H9 (cell line): ENCODE data around the gene TEX19. TPM values are rescaled to one million over a fixed set of nuclear protein-coding genes. Genes with fewer than 3 reads are reported as not detected.
"Not testable (repeated sequence)": the region's sequence is repeated elsewhere in the genome, so short reads cannot be mapped to it uniquely, and the experiment has no call there.

Experiments
- DNase-seq: peaks from one replicate; pipeline ENCODE4 v3.0.0-alpha.2; 2017
- H2AFZ ChIP-seq: one replicate; pipeline ENCODE4 v1.6.1; 2013; ENCODE audit warnings: mild to moderate bottlenecking, low read length, control low read depth, moderate library complexity
- H2AK5ac ChIP-seq: 2 replicates; pipeline ENCODE4 v1.6.1; 2013; ENCODE audit warnings: low read length, control low read depth, mixed read lengths; ENCODE audit not compliant: insufficient read length
- H2BK120ac ChIP-seq: one replicate; pipeline ENCODE4 v1.6.1; 2013; ENCODE audit warnings: low read depth, mild to moderate bottlenecking, low read length, control low read depth, inconsistent platforms; ENCODE audit not compliant: poor library complexity, severe bottlenecking
- H2BK12ac ChIP-seq: 2 replicates; pipeline ENCODE4 v1.6.1; 2013; ENCODE audit warnings: low read length, control low read depth, mixed read lengths, low read depth; ENCODE audit not compliant: insufficient read length
- H2BK15ac ChIP-seq: 2 replicates; pipeline ENCODE4 v1.6.1; 2013; ENCODE audit warnings: low read depth, low read length, control low read depth
- H2BK20ac ChIP-seq: one replicate; pipeline ENCODE4 v1.6.1; 2013; ENCODE audit warnings: low read depth, mild to moderate bottlenecking, low read length, control low read depth, inconsistent platforms; ENCODE audit not compliant: poor library complexity, severe bottlenecking
- H2BK5ac ChIP-seq: 2 replicates; pipeline ENCODE4 v1.6.1; 2013; ENCODE audit warnings: low read length, control low read depth, mixed read lengths; ENCODE audit not compliant: insufficient read length
- H3K14ac ChIP-seq: 2 replicates; pipeline ENCODE4 v1.6.1; 2013; ENCODE audit warnings: low read length, control low read depth; ENCODE audit not compliant: insufficient read depth
- H3K18ac ChIP-seq: 2 replicates; pipeline ENCODE4 v1.6.1; 2013; ENCODE audit warnings: low read depth, mild to moderate bottlenecking, mixed read lengths, low read length, control low read depth; ENCODE audit not compliant: insufficient read length
- H3K23ac ChIP-seq: 2 replicates; pipeline ENCODE4 v1.6.1; 2013; ENCODE audit warnings: low read length, control low read depth, mixed read lengths, low read depth; ENCODE audit not compliant: insufficient read length
- H3K23me2 ChIP-seq: 2 replicates; pipeline ENCODE4 v1.6.1; 2013; ENCODE audit warnings: low read depth, mild to moderate bottlenecking, mixed read lengths, low read length, control low read depth; ENCODE audit not compliant: insufficient read length, poor library complexity, severe bottlenecking
- H3K27ac ChIP-seq: 2 replicates; pipeline ENCODE4 v1.5.1; 2013; ENCODE audit warnings: low read length, control low read depth, mixed read lengths, low read depth; ENCODE audit not compliant: insufficient read length
- H3K27me3 ChIP-seq: 2 replicates; pipeline ENCODE4 v1.6.1; 2013; ENCODE audit warnings: low read length, control low read depth, inconsistent platforms; ENCODE audit not compliant: insufficient read depth
- H3K4ac ChIP-seq: 2 replicates; pipeline ENCODE4 v1.6.1; 2013; ENCODE audit warnings: low read depth, mild to moderate bottlenecking, control low read depth, inconsistent platforms, low read length, moderate library complexity
- H3K4me1 ChIP-seq: 2 replicates; pipeline ENCODE4 v1.6.1; 2013; ENCODE audit warnings: low read length, control low read depth, inconsistent platforms; ENCODE audit not compliant: insufficient read depth
- H3K4me2 ChIP-seq: 2 replicates; pipeline ENCODE4 v1.6.1; 2013; ENCODE audit warnings: low read length, control low read depth, mixed read lengths; ENCODE audit not compliant: insufficient read length, insufficient read depth
- H3K56ac ChIP-seq: 2 replicates; pipeline ENCODE4 v1.6.1; 2013; ENCODE audit warnings: low read depth, mild to moderate bottlenecking, mixed read lengths, low read length, control low read depth; ENCODE audit not compliant: insufficient read length
- H3K79me1 ChIP-seq: 2 replicates; pipeline ENCODE4 v1.6.1; 2013; ENCODE audit warnings: low read depth, mild to moderate bottlenecking, moderate library complexity, low read length, control low read depth, inconsistent platforms; ENCODE audit not compliant: insufficient read depth, poor library complexity, severe bottlenecking
- H3K79me2 ChIP-seq: 2 replicates; pipeline ENCODE4 v1.6.1; 2013; ENCODE audit warnings: low read length, control low read depth, inconsistent platforms; ENCODE audit not compliant: insufficient read depth
- H3K9ac ChIP-seq: 2 replicates; pipeline ENCODE4 v1.6.1; 2013; ENCODE audit warnings: low read length, control low read depth, mixed read lengths; ENCODE audit not compliant: insufficient read length; ENCODE audit errors: extremely low read depth
- H3K9me3 ChIP-seq: one replicate; pipeline ENCODE4 v1.6.1; 2013; ENCODE audit warnings: low read depth, low read length, inconsistent platforms; ENCODE audit not compliant: control insufficient read depth
- H3T11ph ChIP-seq: one replicate; pipeline ENCODE4 v1.6.1; 2013; ENCODE audit warnings: mild to moderate bottlenecking, low read length, control low read depth, inconsistent platforms
- H4K20me1 ChIP-seq: one replicate; pipeline ENCODE4 v1.6.1; 2013; ENCODE audit not compliant: control insufficient read depth, insufficient read length, insufficient read depth
- H4K5ac ChIP-seq: 2 replicates; pipeline ENCODE4 v1.6.1; 2013; ENCODE audit warnings: low read depth, mild to moderate bottlenecking, mixed read lengths, low read length, control low read depth; ENCODE audit not compliant: insufficient read length
- H4K8ac ChIP-seq: replicated peaks from 2 replicates; pipeline ENCODE4 v1.6.1; 2013; ENCODE audit warnings: low read length, control low read depth, mixed read lengths, low read depth; ENCODE audit not compliant: insufficient read length
- H4K91ac ChIP-seq: 2 replicates; pipeline ENCODE4 v1.6.1; 2013; ENCODE audit warnings: low read depth, mild to moderate bottlenecking, moderate library complexity, mixed read lengths, low read length, control low read depth; ENCODE audit not compliant: insufficient read length
- H3K27ac Mint-ChIP-seq, 3 experiments: 2 replicates in 2 of 3; 3 replicates in 1 of 3; pipeline ENCODE4 v1.8.0; 2020 to 2021; ENCODE audit warnings: mixed read lengths in 3 of 3, mild to moderate bottlenecking in 1 of 3, moderate library complexity in 1 of 3
- H3K27me3 Mint-ChIP-seq: 2 replicates; pipeline ENCODE4 v1.8.0; 2021; ENCODE audit warnings: low read depth, mild to moderate bottlenecking, moderate library complexity, mixed read lengths
- H3K36me3 Mint-ChIP-seq, 3 experiments: 2 replicates in 2 of 3; 3 replicates in 1 of 3; pipeline ENCODE4 v1.8.0; 2020 to 2021; ENCODE audit warnings: low read depth in 3 of 3, mixed read lengths in 3 of 3; ENCODE audit not compliant: insufficient read depth in 1 of 3
- H3K4me1 Mint-ChIP-seq, 2 experiments: 2 replicates each; pipeline ENCODE4 v1.8.0; 2020; ENCODE audit warnings: mixed read lengths in 2 of 2
- H3K4me3 Mint-ChIP-seq, 2 experiments: 2 replicates in 1 of 2; 3 replicates in 1 of 2; pipeline ENCODE4 v1.8.0; 2020 to 2021; ENCODE audit warnings: mild to moderate bottlenecking in 2 of 2, mixed read lengths in 2 of 2, moderate library complexity in 1 of 2
- H3K9me3 Mint-ChIP-seq, 2 experiments: 2 replicates in 1 of 2; 3 replicates in 1 of 2; pipeline ENCODE4 v1.8.0; 2020; ENCODE audit warnings: mild to moderate bottlenecking in 2 of 2, mixed read lengths in 2 of 2, moderate library complexity in 1 of 2
- WGBS: extraction: QIAGEN DNeasy Blood & Tissue Kit; methylation state at CpG from one replicate; pipeline ENCODE4 v1.1.7; 2013; ENCODE audit warnings: missing lambda C conversion rate, low lambda C conversion rate, mixed read lengths; ENCODE audit not compliant: insufficient read length; ENCODE audit errors: extremely low coverage; 5-methylcytosine and 5-hydroxymethylcytosine counted together
- total RNA-seq: library from RNA; stranded (reverse); gene quantifications from 2 replicates; pipeline ENCODE4 v1.2.1, GENCODE V29; 2021
- TF ChIP-seq, protein P1 (sequence below): fragments of 200-600 bp; sonication (generic); conservative IDR thresholded peaks from 3 replicates; pipeline ENCODE4 v1.8.0; 2021; ENCODE audit warnings: antibody characterized with exemption, mild to moderate bottlenecking

The TEX19 gene
- total RNA-seq, 1 experiment from 2014 or later, result 1.4 TPM

DNA sequence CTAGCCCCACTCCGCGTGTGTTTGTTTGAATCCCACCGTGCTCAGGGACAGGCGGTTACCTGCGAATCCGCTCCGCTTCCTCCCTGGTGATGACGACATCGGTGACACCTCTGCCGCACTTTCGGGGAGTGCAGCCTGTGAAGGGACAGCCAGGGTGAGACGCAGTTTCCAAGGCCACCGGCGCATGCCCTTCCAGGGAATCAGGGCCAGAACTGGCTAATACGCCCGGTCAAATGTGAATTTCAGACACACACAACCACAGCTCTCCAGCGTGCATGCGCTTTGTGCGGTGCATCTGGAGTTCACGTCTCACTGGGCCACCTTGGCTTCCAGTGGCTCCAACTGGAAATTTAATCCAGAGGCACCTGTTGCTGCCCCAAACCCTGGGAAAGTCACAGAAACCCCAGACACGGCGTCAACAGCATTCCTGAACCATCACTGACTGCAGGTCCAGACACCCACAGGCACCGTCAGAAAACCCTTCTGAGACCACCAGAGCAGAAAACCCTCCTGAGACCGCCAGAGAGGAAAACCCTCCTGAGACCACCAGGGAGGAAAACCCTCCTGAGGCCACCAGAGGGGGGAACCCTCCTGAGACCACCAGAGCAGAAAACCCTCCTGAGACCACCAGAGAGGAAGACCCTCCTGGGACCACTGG, 52.5 kb downstream of the TEX19 start:
- H3K4me1 Mint-ChIP-seq, result peaks cover 10 to 12% of the 10 kb centered on the region in 2 experiments

DNA sequence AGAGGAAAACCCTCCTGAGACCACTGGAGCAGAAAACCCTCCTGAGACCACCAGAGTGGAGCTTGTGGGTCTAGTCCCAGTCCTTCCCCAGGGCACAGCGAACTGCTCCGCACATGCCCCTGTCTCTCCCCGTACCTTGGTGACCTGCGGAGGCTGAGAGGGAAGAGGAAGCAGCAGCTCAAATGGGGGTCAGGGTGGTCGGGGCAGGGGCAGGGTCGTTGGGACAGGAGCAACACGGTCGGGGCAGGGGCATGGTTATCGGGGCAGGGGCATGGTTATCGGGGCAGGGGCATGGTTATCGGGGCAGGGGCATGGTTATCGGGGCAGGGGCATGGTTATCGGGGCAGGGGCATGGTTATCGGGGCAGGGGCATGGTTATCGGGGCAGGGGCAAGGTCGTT, 53.0 kb downstream of the TEX19 start:
- not testable (repeated sequence) for H3T11ph ChIP-seq, H3K9ac ChIP-seq, H2BK120ac ChIP-seq, H4K91ac ChIP-seq, H3K18ac ChIP-seq, H4K20me1 ChIP-seq, H2BK20ac ChIP-seq, H3K4ac ChIP-seq, DNase-seq, H3K23ac ChIP-seq, H3K56ac ChIP-seq, H3K27ac ChIP-seq, H2BK12ac ChIP-seq, H3K14ac ChIP-seq, H3K27ac Mint-ChIP-seq, H2BK15ac ChIP-seq, H3K36me3 Mint-ChIP-seq, H4K5ac ChIP-seq, H3K79me2 ChIP-seq, H2AK5ac ChIP-seq, H3K27me3 ChIP-seq, H3K9me3 Mint-ChIP-seq, H2AFZ ChIP-seq, H3K23me2 ChIP-seq, H3K9me3 ChIP-seq, H3K4me2 ChIP-seq, H4K8ac ChIP-seq, H2BK5ac ChIP-seq, H3K27me3 Mint-ChIP-seq, H3K4me1 ChIP-seq, H3K79me1 ChIP-seq, H3K4me3 Mint-ChIP-seq
- H3K4me1 Mint-ChIP-seq, result peaks cover 10 to 12% of the 10 kb centered on the region in 2 experiments
- no CpG with 5 or more reads among the region's 16 CpGs for WGBS

More for the DNA sequence above, 52.5 kb downstream of the TEX19 start:
- Histone ChIP-seq H2BK12ac (no peak overlapping the region), H3K4me1 (no peaks in the 10 kb centered on the region), H2BK120ac (no peak overlapping the region), H3K4ac (no peak overlapping the region), H3K14ac (no peak overlapping the region), H2BK15ac (no peak overlapping the region), H3K56ac (no peak overlapping the region), H3K23me2 (no peaks in the 10 kb centered on the region), H4K8ac (no peak overlapping the region), H2BK5ac (no peak overlapping the region), H2BK20ac (no peak overlapping the region), H3K79me1 (no peaks in the 10 kb centered on the region), H3T11ph (no peak overlapping the region), H4K5ac (no peak overlapping the region), H3K4me2 (no peak overlapping the region), H3K27ac (no peak overlapping the region), H2AK5ac (no peak overlapping the region), H4K91ac (no peak overlapping the region), H2AFZ (no peak overlapping the region), H3K79me2 (no peaks in the 10 kb centered on the region), H3K27me3 (no peaks in the 10 kb centered on the region), H3K18ac (no peak overlapping the region), H4K20me1 (no peaks in the 10 kb centered on the region), H3K9ac (no peak overlapping the region), H3K23ac (no peak overlapping the region), H3K9me3 (no peaks in the 10 kb centered on the region)
- no peak overlapping the region for H3K27ac Mint-ChIP-seq
- peaks cover 3 to 8% (median 4%) of the 10 kb centered on the region in 3 experiments; a peak in 5 of 7 replicates for H3K36me3 Mint-ChIP-seq
- no CpG with 5 or more reads among the region's 24 CpGs for WGBS
- TF ChIP-seq, protein P1, sequence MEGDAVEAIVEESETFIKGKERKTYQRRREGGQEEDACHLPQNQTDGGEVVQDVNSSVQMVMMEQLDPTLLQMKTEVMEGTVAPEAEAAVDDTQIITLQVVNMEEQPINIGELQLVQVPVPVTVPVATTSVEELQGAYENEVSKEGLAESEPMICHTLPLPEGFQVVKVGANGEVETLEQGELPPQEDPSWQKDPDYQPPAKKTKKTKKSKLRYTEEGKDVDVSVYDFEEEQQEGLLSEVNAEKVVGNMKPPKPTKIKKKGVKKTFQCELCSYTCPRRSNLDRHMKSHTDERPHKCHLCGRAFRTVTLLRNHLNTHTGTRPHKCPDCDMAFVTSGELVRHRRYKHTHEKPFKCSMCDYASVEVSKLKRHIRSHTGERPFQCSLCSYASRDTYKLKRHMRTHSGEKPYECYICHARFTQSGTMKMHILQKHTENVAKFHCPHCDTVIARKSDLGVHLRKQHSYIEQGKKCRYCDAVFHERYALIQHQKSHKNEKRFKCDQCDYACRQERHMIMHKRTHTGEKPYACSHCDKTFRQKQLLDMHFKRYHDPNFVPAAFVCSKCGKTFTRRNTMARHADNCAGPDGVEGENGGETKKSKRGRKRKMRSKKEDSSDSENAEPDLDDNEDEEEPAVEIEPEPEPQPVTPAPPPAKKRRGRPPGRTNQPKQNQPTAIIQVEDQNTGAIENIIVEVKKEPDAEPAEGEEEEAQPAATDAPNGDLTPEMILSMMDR, result no peak
- no peaks in the 10 kb centered on the region for H3K9me3 Mint-ChIP-seq
- no peak for DNase-seq
- H3K4me3 Mint-ChIP-seq, result no peak overlapping the region
- H3K27me3 Mint-ChIP-seq, result peaks cover 3% of the 10 kb centered on the region
